Measurements from ENCODE around the gene ZFYVE28.

DNA sequence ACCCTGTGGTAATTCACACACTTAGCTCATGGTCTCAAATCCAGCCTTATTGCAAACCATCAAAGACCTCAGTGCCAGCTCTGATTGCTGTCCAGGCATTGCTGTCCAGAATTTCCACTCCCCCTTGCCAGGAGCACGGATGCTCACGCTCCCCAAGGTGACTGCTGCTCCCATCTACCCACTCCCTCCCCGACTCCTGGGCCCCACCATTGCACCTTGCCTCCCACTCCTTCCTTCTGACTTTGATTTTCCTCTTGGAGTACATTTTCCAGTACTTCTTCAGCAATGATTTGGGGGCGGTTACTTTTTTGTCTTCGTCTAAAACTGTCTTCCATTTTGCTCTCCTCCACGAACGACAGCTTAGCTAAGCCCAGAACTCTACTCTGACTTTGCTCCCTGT lies 11.5 kb downstream of the ZFYVE28 start:
- TF ChIP-seq SIN3A (IDR thresholded peaks at IDR 0.05; ENCODE audit: borderline replicate concordance, insufficient read depth, low read length) (no peak), TAF1 (IDR thresholded peaks at IDR 0.05; ENCODE audit: borderline replicate concordance, insufficient read depth, low read length) (no peak), POLR2AphosphoS5 (IDR thresholded peaks at IDR 0.05; ENCODE audit: low read depth, low read length) (no peak), FOXP2 (optimal IDR thresholded peaks at IDR 0.05; ENCODE audit: borderline replicate concordance, extremely low read depth, extremely low read length, insufficient read depth) (no peak)
- TF ChIP-seq, protein P1, sequence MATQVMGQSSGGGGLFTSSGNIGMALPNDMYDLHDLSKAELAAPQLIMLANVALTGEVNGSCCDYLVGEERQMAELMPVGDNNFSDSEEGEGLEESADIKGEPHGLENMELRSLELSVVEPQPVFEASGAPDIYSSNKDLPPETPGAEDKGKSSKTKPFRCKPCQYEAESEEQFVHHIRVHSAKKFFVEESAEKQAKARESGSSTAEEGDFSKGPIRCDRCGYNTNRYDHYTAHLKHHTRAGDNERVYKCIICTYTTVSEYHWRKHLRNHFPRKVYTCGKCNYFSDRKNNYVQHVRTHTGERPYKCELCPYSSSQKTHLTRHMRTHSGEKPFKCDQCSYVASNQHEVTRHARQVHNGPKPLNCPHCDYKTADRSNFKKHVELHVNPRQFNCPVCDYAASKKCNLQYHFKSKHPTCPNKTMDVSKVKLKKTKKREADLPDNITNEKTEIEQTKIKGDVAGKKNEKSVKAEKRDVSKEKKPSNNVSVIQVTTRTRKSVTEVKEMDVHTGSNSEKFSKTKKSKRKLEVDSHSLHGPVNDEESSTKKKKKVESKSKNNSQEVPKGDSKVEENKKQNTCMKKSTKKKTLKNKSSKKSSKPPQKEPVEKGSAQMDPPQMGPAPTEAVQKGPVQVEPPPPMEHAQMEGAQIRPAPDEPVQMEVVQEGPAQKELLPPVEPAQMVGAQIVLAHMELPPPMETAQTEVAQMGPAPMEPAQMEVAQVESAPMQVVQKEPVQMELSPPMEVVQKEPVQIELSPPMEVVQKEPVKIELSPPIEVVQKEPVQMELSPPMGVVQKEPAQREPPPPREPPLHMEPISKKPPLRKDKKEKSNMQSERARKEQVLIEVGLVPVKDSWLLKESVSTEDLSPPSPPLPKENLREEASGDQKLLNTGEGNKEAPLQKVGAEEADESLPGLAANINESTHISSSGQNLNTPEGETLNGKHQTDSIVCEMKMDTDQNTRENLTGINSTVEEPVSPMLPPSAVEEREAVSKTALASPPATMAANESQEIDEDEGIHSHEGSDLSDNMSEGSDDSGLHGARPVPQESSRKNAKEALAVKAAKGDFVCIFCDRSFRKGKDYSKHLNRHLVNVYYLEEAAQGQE (IDR thresholded peaks at IDR 0.05; ENCODE audit: insufficient read depth in 1 of 2, low read depth in 2 of 2, low read length in 2 of 2) = no peak
